IPS-NIHi7 (cell line): Measurements from ENCODE around the gene KIAA1210.

ENCODE experiments used
- DNase-seq: peaks from one replicate; pipeline ENCODE4 v3.0.0; 2012; ENCODE audit warnings: mixed read lengths; ENCODE audit errors: extremely low spot score

The KIAA1210 gene

GRCh38 chrX:119093991-119094735 lies 33.4 kb downstream of the KIAA1210 start:
- DNase-seq: no peak

- DNase-seq: no peak
Observed at GRCh38 chrX:119090627-119091026, 37.0 kb downstream of the KIAA1210 start.

- DNase-seq: no peak
Observed at GRCh38 chrX:119089619-119090018, 38.0 kb downstream of the KIAA1210 start.

GRCh38 chrX:119087121-119087520 lies 40.5 kb downstream of the KIAA1210 start:
- DNase-seq: no peak

GRCh38 chrX:119084766-119085165 lies 42.8 kb downstream of the KIAA1210 start:
- no peak for DNase-seq

- DNase-seq: no peak
Observed at GRCh38 chrX:119082278-119082677, 45.3 kb downstream of the KIAA1210 start.

- no peak for DNase-seq
Observed at GRCh38 chrX:119075270-119076025, 52.2 kb downstream of the KIAA1210 start.

- no peak for DNase-seq
Observed at GRCh38 chrX:119073911-119074310, 53.7 kb downstream of the KIAA1210 start.

GRCh38 chrX:119073200-119073905 lies 54.3 kb downstream of the KIAA1210 start:
- no peak for DNase-seq

GRCh38 chrX:119072744-119073143 lies 54.9 kb downstream of the KIAA1210 start, which contains the start of gene CT47C1:
CT47C1 (plus strand) TSS chrX:119072993; CDS start chrX:119073226, 233 bp downstream.
- DNase-seq: no peak

- no peak for DNase-seq
Observed at GRCh38 chrX:119071381-119071780, 56.2 kb downstream of the KIAA1210 start.

- no peak for DNase-seq
Observed at GRCh38 chrX:119069762-119070161, 57.9 kb downstream of the KIAA1210 start.

GRCh38 chrX:119069128-119069527 lies 58.5 kb downstream of the KIAA1210 start:
- DNase-seq: no peak

GRCh38 chrX:119067023-119067739 lies 60.4 kb downstream of the KIAA1210 start:
- DNase-seq: peak; percentile 62

- no peak for DNase-seq
Observed at GRCh38 chrX:119063428-119063827, 64.2 kb downstream of the KIAA1210 start.

GRCh38 chrX:119062750-119063374 lies 64.8 kb downstream of the KIAA1210 start:
- peak; percentile 16 for DNase-seq

GRCh38 chrX:119055687-119056086 lies 71.9 kb downstream of the KIAA1210 start:
- no peak for DNase-seq

GRCh38 chrX:119045884-119046283 lies 81.7 kb downstream of the KIAA1210 start:
- DNase-seq: no peak

- DNase-seq: no peak
Observed at GRCh38 chrX:119042996-119043395, 84.6 kb downstream of the KIAA1210 start.

GRCh38 chrX:119042040-119042439 lies 85.6 kb downstream of the KIAA1210 start:
- DNase-seq: no peak

- DNase-seq: peak; percentile 11
Observed at GRCh38 chrX:119041175-119041574, 86.4 kb downstream of the KIAA1210 start.
